ENCODE data around the gene RAP1GAP. TPM values are rescaled to one million over a fixed set of nuclear protein-coding genes. Genes with fewer than 3 reads are reported as not detected.

Gene RAP1GAP
- total RNA-seq: 0.82 TPM in 1 of 2 replicates, not detected in the other

GRCh38 chr1:21669258-21670058, at the start of gene RAP1GAP:
Gene RAP1GAP, minus strand, starts transcription at chr1:21669357. Its CDS starts 49,325 bp downstream, at chr1:21620032.

Other genes starting within 250 kb of the RAP1GAP start
- 9.8 and 13.9 TPM in 2 replicates for gene NBPF3, start 229.2 kb downstream of the RAP1GAP start, total RNA-seq
- 4.0 and 11.2 TPM in 2 replicates for gene ALPL, start 159.9 kb downstream of the RAP1GAP start, total RNA-seq
- gene USP48, start 113.8 kb upstream of the RAP1GAP start, total RNA-seq: 20.3 and 24.6 TPM in 2 replicates
- gene LDLRAD2, start 142.9 kb upstream of the RAP1GAP start, total RNA-seq: 0.12 TPM in 1 of 2 replicates, not detected in the other

Data from pericardium fibroblast (primary cell).